Right renal pelvis (tissue), 4 donors: ENCODE data around the gene RECK. TPM values are rescaled to one million over a fixed set of nuclear protein-coding genes. Genes with fewer than 3 reads are reported as not detected.
A peak's percentile ranks its signal among the peaks of the same experiment; 100 is the strongest.
"Not testable (repeated sequence)": the region's sequence is repeated elsewhere in the genome, so short reads cannot be mapped to it uniquely, and the experiment has no call there.

Experiments used
- DNase-seq, 4 donors: peaks; one replicate each; pipeline ENCODE4 v3.0.0-alpha.2; 2013; ENCODE audit warnings: low read depth in 4 of 4, low spot score in 3 of 4, missing footprints in 1 of 4
- polyA plus RNA-seq, 4 donors: library from polyadenylated mRNA; unstranded; fragments of 120-200 nt; gene quantifications; one replicate each; pipeline ENCODE4 v1.2.1, GENCODE V29; 2013; ENCODE audit not compliant: insufficient read length in 4 of 4

Gene RECK
- polyA plus RNA-seq, 4 donors, result 28.3 to 34.0 (median 32.5) TPM

DNA sequence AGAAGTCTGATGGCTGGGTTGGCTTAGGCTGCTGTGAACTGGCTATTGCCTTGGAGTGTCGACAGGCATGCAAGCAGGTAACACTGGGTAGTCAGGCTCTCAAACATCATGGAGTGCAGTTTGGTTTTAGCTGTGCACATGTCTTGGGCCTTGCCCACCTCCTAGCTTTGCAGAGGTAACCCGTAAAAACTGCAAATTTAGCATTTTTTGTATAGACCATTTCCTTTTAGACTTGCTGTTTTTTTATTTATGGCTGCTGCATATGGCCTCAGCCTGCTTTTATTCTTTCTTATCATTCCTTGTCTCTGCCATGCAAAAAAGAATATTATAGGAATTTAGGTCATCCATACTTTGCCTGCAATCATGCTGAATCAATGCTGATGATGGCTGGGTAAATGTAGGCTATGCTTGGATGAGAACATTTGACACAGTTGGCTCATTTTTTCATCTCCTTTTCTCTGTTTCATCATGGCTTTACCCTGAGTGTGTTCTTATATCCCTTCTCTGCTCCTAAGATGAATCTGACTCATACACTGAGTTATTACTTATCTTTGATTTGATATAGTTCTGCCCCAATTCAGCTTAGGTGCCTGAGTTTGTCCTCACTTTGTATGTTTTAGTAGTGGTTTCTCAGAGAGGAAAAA lies 27.2 kb downstream of the RECK start:
- DNase-seq, result no peak

DNA sequence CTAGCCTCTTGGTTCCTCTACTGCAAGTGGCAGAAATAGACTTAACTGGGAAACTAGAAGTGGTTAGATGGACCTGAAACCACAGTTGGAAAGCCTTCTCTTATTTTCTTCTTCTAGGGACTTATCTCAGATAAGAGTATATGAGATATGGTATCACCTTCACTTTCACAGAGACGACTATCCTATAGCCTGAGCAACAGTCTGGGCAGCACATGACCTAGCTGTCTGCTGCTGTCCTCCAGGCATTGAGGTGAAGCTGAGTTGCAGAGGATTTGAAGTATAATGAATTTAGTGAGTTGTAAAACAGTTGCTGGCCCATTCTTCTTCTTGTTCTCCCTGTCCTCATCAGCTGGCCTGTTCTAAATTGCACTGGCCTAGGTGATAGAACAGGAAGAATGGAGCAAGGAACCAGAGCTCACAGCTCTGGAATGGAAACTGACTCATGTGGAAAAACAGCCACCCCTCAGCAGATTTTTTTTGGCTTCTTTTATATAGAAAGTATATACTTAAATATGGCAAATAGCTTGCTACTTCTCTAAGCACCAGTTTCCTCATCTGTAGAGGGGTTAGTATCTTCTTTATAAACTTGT lies 27.8 kb downstream of the RECK start:
- no peak for DNase-seq

DNA sequence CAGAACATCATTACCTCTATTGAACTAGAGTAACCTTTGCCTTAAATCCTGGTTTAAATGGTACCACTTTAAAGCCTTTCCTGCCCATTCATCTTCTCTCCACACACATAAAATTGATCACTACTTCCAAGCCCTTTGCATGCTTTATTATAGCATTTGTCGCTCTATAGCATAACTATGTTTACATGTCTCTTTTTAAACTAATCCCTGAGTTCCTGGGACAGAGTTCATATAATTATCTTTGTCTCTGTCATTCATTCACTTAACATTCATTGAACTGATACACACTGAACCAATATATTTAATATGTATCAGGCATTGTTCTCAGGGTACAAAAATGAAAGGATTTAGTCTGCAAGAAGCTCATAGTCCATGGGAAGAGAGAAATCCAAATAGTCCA lies 37.3 kb downstream of the RECK start:
- DNase-seq, result no peak

DNA sequence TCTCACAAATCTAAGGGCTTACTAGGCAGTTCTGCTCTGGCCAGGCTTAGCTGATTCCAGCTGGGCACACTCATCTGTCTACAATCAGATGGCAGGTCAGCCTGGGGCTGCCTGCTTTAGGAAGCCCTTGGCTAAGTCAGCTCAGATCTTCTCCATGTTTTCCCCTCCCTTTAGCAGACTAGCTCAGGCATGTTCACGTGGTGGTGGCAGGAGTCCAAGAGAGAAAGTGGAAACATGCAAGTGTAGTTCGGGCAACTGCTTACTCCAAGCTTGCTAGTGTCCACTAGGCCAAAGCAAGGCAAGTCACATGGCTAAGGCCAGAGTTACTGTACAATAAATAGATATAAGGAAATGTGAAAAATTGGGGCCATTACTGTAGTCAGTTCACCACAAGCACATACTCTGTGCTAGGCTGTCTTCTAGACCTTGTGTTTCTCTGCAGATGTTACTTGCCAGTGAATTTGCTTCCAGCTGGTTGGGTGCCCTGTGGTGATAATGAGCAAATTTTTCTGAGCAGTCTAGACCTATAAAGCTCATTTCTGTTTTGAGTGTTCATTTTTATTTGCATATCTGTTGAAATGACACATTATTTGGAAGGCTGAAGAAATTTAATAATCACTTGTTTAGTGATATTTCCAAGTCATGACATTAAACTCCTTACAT lies 38.3 kb downstream of the RECK start:
- peak; percentile 56 to 68 (median 66) for DNase-seq

DNA sequence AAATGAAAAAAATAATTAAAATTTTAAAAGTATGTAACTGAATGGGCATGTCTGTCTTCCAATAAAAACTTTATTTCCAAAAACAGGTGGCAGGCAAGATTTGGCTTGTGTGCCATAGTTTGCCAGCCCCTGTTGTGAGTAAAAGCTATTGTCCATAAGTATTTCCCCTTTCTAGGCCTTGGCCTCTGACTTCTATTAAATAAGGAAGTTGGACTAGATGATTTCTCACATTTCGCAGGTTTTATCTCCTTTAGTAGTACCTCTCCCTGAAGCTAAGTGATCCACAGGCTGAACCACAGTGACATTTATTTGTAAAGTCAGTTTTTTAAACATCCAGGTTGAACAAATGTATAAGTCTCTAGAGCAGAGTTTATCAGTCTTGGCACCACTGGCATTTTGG lies 41.3 kb downstream of the RECK start:
- no peak for DNase-seq

DNA sequence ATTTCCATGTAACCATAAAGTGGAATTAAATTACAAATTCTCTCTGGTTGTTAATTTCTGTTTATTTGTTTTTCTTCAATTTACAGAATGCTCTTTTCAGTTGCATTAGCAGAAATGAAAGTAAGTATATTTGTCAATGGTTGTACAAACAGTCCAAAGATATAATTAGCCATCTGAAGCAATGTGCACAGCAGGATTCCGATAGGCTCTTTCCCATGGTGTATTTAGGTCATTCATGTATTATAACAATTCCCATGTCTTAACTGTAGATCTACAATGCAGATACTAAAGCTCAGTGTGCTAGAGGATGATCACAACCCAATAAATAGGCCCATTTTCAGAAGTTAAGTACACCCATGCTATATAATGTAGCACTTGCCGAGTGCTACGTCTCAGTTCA lies 43.8 kb downstream of the RECK start:
- DNase-seq, result no peak

DNA sequence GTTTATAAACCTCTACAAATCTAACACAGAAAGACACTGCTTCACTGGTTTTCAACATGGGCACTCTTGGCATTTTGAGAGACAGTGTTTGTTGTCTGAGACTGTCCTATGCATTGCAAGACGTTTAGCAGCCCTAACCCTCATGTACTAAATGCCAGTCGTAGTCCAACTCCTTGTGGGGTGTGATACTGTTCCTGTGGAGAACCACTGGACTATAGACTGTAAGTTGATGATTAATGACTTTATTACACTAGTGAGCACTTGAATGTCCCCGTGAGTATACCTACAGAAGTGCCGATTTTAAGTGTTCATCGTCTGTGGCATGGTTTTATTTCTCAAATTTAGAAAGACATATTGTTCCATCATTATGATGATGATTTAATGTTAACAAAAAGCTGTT lies 46.2 kb downstream of the RECK start:
- no peak for DNase-seq

DNA sequence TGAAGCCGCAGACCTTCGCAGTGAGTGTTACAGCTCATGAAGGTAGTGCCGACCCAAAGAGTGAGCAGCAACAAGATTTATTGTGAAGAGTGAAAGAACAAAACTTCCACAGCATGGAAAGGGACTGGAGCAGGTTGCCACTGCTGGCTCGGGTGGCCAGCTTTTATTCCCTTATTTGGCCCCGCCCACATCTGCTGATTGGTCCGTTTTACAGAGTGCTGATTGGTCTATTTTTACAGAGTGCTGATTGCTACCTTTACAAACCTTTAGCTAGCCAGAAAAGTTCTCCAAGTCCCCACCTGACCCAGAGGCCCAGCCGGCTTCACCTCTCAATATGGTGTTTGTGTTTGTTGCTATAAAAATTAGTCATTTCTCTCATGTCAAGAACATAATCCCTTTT lies 49.7 kb downstream of the RECK start:
- no peak for DNase-seq

DNA sequence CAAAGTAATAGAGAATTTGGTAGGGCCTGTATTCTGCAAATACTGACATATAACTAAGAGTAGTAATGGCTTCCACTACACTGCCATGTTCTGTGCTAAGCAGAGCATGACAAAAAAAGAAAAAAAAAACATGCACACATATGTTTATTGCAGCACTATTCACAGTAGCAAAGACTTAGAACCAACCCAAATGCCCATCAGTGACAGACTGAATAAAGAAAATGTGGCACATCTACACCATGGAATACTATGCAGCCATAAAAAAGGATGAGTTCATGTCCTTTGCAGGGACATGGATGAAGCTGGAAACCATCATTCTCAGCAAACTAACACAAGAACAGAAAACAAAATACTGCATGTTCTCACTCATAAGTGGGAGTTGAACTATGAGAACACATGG lies 50.3 kb downstream of the RECK start:
- DNase-seq, result not testable (repeated sequence)

DNA sequence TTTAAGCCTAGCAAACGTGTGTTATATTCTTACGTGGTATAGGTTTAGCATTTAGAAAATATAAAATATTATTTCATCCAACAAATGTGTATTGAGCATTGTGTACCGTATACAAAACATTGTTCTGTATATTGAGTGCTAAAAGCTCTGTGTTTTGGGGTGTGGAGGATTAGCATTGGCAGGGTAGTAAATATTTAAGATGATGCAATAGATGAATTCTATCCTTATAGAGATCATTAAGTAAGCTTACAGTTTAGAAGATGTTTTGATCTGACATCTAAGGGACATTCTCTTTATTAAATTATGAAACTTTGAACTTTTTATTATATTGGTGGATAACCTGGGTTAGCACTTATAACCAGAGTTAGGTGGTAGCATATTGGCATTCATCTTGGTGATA lies 51.3 kb downstream of the RECK start:
- DNase-seq, result no peak

DNA sequence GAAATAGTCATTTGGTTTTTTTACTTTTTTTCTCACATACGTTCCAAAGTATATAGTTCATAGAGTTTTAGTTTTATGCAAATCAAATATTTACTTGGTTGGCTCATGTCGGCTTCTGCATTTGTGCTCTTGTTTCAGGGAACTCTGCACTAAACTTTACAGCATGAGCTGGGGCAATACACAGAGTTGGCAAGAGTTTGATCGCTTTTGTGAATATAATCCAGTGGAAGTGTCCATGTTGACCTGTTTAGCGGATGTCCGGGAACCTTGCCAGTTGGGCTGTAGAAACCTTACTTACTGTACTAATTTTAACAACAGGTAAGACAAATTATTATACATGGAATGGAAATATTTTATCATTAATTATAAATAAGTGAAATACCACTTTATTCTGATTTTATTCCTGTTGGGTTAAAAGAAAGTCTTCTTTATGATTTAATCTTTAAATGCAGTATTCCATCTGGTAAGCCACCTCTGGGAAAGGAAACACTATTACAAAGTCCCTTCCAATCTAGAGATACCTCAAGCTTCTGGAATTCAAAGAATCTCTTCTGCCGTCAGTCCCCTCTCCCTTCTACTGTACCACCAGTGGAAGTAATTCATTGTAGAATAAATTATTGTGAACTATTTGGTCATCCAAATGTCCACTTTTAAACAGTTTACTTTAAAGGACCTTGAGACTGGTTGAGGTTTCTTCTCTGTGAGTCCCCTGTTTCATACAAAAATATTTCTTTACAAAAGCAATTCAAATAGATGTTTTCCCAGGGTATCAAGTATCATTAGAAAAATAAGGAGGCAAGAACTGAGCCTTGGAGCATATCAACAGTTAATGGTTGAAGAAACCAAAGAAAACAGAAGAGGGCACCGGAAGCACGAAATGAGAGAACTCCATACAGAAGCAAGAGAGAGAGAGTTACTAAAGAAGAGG lies 54.6 kb downstream of the RECK start:
- no peak for DNase-seq

DNA sequence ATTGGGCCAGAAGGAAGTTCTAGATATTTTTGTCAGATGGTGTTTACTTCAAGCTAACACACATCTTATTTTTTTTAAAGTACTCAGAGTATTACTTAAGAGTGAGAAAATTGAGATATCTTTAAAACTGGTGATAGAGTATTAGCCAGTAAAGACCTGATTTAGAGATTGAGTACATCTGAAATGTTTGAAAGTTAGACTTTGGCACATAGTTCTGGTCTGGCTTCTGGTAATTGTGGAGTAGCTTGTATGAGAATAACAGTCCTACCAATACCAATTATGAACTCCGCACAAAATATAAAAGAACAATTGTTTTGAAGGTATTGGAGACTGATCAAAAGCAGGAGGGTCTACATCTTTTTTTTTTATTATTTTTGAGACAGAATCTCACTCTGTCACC lies 55.3 kb downstream of the RECK start:
- DNase-seq, result no peak

DNA sequence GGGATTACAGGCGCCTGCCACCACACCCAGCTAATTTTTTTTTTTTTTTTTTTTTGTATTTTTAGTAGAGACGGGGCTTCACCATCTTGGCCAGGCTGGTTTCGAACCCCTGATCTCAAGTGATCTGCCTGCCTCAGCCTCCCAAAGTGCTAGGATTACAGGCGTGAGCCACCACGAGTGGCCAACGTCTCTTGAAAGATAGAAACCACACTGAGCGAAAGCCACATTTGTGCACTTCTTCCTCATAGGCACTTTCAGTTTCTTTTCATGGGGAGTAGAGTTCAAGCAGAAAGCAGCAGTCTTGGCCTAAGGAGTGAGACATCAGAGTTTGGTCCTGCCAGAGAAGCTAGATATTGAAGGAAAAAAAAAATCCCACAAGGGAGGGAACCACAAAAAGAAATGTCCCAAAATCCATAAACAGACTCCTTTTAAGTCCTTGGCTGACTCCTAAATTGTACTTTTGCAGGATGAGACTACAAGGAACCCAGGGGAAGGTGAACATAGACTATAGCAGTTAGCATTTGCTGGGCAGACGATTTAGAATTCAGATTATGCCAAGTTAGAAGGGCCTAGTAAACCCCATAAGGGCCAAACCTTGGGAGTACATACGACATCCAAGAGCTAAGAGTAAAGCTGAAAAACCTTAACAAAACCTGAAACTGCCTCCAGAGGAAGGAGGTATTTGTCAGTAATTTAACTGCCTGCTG lies 55.9 kb downstream of the RECK start:
- no peak for DNase-seq

DNA sequence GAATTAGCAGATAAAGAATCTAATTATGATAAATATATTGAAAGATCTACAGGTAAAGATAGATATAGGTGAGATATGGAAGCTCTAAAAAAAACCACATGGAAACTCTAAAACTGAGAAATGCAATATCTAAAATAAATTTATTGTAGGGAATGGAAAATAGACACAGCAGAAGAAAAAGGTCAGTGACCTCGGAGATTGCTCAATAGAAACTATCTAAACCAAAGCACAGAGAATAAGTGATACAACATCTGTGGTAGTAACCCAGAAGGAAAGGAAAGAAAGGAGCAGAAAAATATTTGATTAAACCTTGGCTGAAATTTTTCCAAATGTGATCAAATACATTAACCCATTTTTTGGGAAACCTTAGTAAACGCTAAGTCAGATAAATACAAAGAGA lies 56.7 kb downstream of the RECK start:
- DNase-seq, result no peak

DNA sequence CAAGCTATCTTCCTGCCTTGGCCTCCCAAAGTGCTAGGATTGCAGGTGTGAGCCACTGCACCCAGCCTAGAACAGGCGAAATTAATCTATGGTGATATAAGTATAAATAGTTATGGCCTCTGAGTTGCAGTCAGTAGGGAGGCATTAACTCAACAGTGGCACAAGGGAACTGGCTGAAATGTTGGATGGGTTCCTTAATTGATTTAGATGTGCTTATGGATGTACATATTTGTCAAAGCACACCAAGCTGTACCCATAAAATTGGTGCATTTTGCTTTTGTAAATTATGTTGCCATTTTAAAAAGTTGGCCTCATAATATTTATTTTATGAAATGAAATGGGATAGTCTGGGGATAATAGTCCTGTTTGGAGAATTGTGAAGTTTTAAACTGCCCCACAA lies 63.0 kb downstream of the RECK start:
- no peak for DNase-seq

DNA sequence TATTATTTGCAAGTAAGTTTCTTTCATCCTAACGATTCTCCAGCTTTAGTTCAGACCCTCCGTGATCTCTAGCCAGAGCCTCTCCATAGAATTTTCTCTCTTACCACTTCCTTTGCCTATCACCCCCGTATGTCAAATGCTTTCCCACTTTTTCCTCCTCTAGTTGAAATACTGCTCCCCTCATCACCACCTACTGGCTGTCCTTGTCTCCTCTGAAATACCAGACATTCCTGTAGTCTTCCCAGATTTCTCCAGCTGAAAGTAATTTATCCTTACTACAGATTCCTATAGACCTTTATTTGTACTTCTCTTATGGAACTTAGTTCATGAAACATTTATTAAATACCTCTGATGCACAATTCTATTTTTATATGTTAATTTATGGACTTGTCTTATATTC lies 63.8 kb downstream of the RECK start:
- DNase-seq, result no peak

DNA sequence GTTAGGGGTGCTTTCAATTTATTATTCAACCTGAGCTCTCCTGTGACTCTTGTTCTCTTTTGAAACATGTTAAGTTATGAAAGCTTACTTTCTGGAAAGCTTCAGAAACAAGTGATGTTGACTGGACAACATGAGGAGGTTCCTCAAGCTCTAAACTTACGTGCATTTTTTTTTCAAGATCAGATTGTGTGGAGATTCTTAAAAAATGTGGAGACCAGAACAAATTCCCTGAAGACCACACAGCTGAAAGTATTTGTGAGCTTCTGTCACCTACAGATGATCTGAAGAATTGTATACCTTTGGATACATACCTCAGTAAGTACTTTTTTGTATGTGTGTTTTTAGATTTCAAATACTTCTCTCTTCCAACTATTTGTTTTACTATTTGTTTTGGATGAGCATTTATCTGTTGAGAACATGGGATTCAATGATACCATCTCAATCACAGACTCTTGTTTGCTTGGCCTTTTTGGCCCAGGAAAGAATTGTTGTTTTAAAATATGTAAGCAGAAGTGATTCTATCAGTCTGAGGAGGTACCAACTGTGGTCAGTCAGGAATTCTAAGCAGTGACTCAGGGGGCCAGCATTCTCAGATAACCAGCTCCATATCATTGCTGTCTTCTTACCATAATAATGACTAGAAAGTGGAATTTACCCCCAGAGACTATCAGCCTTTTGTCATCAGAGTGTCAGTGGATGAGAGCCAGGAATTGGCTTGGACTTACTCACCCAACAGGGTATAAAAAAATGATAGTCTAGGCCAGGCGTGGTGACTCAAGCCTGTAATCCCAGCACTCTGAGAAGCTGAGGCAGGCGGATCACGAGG lies 65.4 kb downstream of the RECK start:
- no peak for DNase-seq

DNA sequence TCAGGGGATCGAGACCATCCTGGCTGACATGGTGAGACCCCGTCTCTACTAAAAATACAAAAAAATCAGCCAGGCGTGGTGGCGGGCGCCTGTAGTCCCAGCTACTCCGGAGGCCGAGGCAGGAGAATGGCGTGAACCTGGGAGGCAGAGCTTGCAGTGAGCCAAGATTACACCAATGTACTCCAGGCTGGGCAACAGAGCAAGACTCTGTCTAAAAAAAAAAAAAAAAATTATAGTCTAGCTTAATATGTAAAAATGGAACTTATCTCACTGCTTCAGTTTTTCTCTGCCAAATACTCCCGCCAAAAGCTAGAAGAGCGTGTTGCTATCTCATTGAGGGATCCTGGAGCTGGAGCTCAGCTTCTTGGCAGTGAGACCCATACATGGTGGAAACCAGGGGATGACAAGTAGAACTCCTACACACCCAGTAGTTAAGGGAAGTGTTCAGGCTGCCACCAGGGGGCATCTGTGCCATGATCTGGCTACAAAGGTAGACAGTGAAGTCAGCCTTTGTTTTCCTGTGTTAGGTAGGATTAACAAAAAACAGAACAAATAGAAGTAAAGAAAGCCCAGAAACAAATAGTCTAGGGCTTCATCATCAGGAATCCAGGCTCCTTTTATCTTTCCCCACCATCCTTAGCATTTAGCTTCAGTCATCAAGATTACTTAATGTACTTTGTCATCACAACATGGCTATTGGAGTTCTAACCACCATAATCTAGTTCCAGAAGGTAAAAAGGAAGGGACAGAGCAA lies 66.2 kb downstream of the RECK start:
- DNase-seq, result peak in 3 of 4 donors; percentile 56 to 58 (median 57)

DNA sequence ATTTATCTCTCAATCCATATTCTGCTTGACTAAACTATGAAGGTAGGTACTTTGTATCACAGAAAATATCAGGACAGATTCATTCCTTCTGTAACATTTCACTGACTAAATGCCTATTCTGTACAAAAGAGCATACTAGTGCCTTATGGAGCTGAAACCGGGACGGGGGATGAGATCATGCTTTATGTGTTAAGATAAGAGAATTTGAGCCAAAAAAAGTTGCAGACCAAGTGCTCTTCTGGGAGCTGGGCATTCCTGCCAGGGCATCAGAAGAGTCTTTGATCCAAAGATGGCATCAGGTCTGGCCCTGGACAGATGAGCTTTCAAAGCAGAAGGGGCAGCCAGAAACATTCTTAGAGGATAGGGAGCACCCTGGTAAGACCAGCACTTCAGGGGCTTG lies 72.4 kb downstream of the RECK start:
- no peak for DNase-seq
